Peyer's patch (tissue), 4 donors: ENCODE measurements around the gene MYLK.

Source experiments
- CTCF ChIP-seq, 6 experiments: fragments of 450-650 bp in 4 of 6; fragments of 200-600 bp in 2 of 6; sonication (generic) in 1 of 6; IDR thresholded peaks; one replicate each; pipeline ENCODE4 v1.5.1; 2017 to 2019; ENCODE audit warnings: antibody characterized with exemption in 6 of 6, mild to moderate bottlenecking in 3 of 6, moderate library complexity in 1 of 6
- POLR2A ChIP-seq, 2 donors: fragments of 450-650 bp; IDR thresholded peaks; one replicate each; pipeline ENCODE4 v1.5.1; 2017; ENCODE audit warnings: antibody characterized with exemption in 2 of 2, mild to moderate bottlenecking in 2 of 2, moderate library complexity in 2 of 2

GRCh38 chr3:123571264-123571972 lies 312.7 kb downstream of the MYLK start:
- no peak for TF ChIP-seq CTCF (IDR thresholded peaks at IDR 0.05)
- no peak for TF ChIP-seq POLR2A (IDR thresholded peaks at IDR 0.05)
